Hematopoietic multipotent progenitor cell treated with erythropoietin and hydrocortisone succinate and interleukin-3 and kit ligand, for 17 days (in vitro differentiated cells): ENCODE data around the gene ZBTB6.
"Not testable (repeated sequence)": the region's sequence is repeated elsewhere in the genome, so short reads cannot be mapped to it uniquely, and the experiment has no call there.

Experiments used
- DNase-seq: peaks from one replicate; pipeline ENCODE4 v3.0.0-alpha.2; 2015; ENCODE audit warnings: low spot score

The ZBTB6 gene

DNA sequence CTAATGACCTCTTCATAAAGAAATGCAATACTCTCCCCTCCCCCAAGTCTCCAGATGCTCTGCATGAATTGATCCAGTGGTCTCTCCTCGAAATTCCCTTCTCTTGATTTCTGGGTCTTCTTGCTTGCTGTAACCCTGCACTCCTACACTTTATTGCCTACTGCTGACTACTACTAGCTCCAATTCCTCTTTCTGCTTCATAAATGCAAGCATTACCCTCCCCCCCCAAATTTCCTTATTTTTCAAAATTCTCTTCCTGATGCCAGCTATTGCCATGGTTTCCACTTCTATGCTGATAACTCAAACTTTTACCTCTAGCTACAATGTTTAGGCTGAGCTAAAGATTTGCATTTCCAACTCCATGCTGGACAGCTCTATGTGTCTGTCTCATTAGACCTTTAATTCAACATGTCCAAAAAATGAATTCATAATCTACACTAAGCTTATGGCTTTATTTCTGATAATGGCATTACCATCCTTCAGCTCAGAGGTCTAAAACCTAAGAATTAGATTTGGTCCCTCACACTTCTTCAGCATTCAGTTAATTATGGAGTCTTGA is 16.8 kb upstream of the ZBTB6 start:
- no peak for DNase-seq

- DNase-seq = no peak
Observed at GRCh38 chr9:122923947-122924346, 10.8 kb upstream of the ZBTB6 start.

DNA sequence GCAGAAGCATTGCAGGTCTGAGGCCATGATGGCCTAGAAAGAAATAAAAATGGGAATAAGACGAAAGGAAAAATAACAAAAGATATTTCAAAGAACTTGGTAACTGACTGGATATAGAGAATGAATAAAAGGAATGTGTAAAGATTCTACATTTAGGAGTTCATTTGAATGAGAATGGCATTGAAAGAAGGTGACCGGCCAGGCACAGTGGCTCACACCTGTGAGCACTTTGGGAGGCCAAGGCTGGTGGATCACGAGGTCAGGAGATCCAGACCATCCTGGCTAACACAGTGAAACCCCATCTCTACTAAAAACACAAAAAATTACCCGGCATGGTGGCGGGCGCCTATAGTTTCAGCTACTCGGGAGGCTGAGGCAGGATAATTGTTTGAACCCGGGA is 9.6 kb upstream of the ZBTB6 start:
- no peak for DNase-seq

GRCh38 chr9:122918310-122918709 is 5.2 kb upstream of the ZBTB6 start:
- DNase-seq = no peak

DNA sequence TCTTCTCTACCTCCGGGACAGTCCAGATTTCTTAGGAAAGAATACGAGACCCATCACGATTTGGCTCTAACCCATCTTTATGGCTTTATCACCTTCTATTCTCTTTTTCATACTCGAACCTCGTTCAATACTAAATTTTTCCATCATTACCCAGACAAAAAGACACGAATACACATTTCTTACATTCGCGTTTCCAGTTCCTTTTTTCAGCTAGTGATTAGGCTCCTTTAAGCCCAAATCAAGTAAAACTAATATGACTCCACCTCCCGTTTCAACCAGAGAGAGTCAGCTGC is 506 bp downstream of the ZBTB6 start:
- no peak for DNase-seq

- not testable (repeated sequence) for DNase-seq
Observed at GRCh38 chr9:122906122-122906521, 7.0 kb downstream of the ZBTB6 start.

DNA sequence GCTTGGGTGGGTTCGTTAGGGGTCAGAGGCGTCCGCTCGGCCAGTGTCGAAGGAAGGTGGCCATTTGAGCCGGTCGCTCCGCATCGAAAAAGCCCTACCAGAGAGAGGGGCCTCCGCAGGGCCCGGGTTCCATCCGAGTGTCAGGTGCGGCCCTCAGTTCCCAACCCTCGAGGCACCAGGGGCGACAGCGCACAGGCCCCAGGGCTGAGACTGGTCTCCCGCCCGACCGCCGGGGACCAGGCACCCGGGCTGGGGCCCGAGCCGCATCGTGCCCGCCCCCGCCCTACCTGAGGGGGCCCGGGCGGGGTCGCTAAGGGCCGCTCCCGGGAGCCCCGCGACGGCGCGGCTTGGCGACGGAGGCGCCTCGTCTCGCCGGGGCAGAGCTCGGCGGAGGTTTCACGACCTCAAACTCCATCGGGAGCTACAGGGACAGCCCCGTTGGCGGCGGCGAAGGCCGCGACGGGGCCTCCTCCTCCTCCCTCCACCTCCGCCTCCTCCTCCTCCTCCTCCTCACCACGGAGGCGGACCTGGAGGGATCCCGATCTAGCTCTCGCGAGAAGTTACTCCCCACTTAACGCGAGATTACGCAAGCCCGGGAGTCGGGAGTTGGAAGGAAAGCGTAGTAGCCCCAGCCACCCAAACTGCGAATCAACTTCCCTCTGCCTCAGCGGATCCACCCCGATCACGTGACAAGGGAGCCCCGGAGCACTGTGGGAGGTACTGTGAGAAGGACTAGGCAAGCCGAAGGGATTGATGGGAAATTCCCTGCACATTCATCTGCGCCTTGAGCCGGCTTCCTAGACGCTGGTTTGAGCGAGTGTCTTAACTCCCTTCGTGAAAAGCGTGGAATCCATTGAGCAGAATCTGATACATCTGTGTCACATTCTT is 8.1 kb downstream of the ZBTB6 start, which contains the start of gene RC3H2:
Gene RC3H2, minus strand, starts transcription at position 537 of the 888 bp plus-strand sequence. CDS start 7,850 bp downstream, outside the sequence.
- peak; percentile 100 for DNase-seq

DNA sequence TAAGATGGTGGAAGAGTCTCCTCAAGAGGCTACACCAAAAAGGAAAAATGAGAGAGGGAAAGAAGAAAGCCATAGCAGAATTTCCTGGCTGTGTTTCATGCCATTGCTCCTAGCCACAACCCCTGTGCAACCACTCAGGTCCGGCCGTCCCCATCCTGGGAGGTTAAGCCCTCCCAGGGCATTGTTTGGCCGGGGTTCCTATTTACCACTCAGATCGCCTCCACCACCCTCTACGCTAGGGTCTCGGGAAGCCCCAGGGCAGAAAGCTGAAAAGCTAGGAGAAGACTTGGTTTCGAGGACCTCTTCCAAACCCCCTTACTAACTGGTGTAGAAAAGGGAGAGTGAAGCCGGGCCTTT is 8.7 kb downstream of the ZBTB6 start:
- DNase-seq = peak; percentile 57

GRCh38 chr9:122900791-122901190 is 12.3 kb downstream of the ZBTB6 start:
- DNase-seq = peak; percentile 20

DNA sequence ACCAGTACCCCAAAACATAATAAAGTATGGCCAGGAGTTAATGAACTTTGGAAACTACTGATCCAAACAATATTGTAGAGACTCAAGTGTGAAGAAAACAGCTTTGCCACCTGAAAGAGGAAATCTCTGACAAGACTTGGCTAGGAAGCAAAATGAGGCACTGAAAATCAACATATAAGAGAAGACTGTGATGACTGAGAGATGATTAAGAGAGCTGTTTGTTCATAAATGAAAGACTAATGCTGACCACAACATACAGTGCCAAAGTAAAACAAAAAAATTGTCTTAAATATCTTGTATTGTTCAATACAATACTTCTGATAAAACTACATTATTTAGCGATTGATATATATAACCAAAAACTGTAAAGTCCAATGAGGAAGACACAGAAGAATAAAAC is 15.2 kb downstream of the ZBTB6 start:
- DNase-seq = no peak

GRCh38 chr9:122888480-122888879 is 24.6 kb downstream of the ZBTB6 start:
- no peak for DNase-seq

DNA sequence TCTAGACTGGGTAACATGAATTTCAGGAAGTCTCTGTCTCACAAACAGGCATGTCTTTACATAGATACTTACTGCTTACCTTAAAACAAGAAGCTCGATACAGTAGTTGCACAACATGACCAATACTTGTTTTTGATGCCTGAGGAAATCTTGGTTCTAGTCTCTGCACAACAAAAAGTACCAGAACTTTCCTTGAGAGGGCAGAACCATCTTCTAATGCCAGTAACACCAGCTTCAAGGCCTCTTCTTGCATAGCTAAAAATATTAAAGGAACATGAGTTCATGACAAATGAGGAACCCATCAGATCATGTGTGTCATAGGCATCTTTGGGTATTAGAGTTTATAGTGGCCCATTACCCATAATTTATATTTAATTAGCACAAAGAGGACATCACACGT is 30.0 kb downstream of the ZBTB6 start:
- DNase-seq = no peak

DNA sequence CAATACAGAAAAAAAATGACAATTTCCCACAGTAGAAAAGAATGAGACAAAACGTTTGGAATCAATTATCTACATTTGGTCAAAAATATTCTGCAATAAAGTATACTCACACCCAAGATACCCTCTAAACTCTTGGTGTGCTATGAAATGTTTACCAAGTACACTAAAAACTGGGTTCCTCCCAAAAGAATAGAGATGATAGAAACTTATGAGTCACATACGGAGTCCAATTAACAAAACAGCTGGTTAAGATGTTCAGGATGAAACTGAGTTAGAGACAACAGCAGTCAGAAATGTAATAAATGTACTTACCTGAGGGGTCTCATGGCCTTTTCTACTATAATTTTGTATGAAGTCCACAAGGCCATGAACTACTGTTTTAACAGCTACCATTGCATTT is 33.7 kb downstream of the ZBTB6 start:
- DNase-seq = no peak

DNA sequence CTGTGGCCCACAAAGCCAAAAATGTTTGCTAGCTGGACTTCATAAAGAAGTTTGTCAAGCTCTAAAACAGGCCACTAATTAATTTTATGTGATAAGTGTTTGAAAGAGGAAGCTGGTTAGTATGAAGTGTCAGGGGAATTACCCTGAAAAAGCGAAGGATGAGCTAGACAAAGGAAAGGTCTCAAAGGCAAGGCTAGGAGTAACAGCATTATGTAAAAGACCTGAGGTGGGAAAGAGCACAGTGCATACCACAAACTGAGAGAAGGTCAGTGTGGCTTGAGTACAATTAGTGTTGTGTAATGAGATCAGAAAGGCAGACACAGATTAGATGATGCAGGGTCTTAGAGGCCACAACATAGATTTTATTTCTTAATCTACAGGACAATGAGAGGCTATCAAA is 37.6 kb downstream of the ZBTB6 start:
- no peak for DNase-seq

DNA sequence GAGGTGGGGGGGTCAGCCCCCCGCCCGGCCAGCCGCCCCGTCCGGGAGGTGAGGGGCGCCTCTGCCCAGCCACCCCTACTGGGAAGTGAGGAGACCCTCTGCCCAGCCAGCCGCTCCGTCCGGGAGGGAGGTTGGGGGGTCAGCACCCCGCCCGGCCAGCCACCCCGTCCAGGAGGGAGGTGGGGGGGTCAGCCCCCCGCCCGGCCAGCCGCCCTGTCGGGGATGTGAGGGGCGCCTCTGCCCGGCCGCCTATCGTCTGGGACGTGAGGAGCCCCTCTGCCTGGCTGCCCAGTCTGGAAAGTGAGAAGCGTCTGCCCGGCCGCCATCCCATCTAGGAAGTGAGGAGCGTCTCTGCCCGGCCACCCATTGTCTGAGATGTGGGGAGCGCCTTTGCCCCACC is 45.8 kb downstream of the ZBTB6 start:
- not testable (repeated sequence) for DNase-seq

DNA sequence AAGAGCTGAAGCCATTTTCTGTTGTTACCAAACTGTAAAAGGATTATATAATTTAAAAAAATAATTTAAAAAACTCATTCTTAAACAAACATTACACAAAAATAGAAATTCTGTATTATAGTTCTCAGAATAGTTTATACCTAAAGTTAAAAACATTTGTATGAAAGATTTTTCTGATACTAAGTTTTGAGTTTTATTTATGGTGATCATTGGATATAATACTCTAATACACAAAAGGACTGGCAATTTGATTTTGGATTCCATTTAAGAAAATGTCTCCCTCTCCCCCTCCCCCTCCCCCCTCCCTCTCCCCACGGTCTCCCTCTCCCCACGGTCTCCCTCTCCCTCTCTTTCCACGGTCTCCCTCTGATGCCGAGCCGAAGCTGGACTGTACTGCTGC is 47.0 kb downstream of the ZBTB6 start:
- no peak for DNase-seq

DNA sequence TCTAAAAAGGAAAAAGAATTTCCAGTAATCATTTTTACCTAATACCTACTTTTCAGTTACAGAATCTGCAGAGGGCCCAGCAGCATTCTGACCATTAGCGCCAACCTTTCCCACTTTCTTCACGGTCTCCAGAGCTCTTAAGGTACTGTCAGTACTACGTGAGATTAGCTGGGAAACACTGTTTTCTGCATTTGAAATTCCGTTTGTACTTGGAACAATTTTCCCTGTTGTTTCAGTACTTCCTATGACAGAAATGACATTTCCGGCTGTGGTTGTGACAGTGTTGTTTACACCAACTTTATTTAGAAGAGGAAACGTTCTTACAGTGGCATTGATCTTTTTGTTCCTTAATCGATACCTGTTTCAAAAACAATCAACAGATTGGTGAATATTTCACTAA is 47.8 kb downstream of the ZBTB6 start:
- DNase-seq = no peak

DNA sequence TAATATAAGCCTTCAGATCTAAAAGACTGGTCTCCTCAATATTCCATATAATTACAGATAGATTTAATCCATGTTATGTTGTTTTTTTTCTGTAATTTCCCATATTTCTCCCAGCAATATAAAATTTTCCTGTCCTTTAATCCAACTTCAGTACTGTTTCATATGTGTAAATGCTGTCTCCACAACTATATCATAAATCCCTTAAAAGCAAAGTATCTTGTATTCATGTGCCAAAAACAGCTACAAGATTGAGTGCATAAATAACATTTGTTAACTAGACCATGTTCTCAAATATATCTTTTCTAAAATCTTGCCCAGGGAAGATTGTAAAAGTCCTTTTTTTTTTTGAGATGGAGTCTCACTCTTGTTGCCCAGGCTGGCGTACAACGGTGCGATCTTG is 49.7 kb downstream of the ZBTB6 start:
- no peak for DNase-seq

GRCh38 chr9:122860319-122861142 is 52.6 kb downstream of the ZBTB6 start:
- no peak for DNase-seq
